GM12892 (cell line): Measurements from ENCODE around the gene NUCB2.

Experiments used
- POLR2A ChIP-seq: IDR thresholded peaks from 2 replicates; pipeline ENCODE4 v1.6.1; 2011; ENCODE audit warnings: low read depth, low read length, control low read depth
- POLR2AphosphoS5 ChIP-seq: IDR thresholded peaks from 2 replicates; pipeline ENCODE4 v1.6.1; 2011; ENCODE audit warnings: low read depth, low read length, control low read depth
- TAF1 ChIP-seq: IDR thresholded peaks from 2 replicates; pipeline ENCODE4 v1.6.1; 2011; ENCODE audit warnings: low read depth, mild to moderate bottlenecking, control low read depth, low read length, borderline replicate concordance

GRCh38 chr11:17313349-17314231 lies 37.1 kb downstream of the NUCB2 start:
- TF ChIP-seq POLR2AphosphoS5, result no peak
- TF ChIP-seq POLR2A, result no peak
- no peak for TF ChIP-seq TAF1
